Measurements from ENCODE around the gene ULK4.
"Not testable (repeated sequence)": the region's sequence is repeated elsewhere in the genome, so short reads cannot be mapped to it uniquely, and the experiment has no call there.

ULK4 gene

GRCh38 chr3:41681479-41681878 is 280.4 kb downstream of the ULK4 start:
- peak; percentile 68 for ATAC-seq (ENCODE audit: insufficient read depth, low read depth)
- H3K27ac ChIP-seq (ENCODE audit: low read length), result no peak overlapping the region
- no peaks in the 10 kb centered on the region for H3K79me2 ChIP-seq (ENCODE audit: insufficient read depth, low read length)
- H2AFZ ChIP-seq (ENCODE audit: low read depth, low read length), result no peak overlapping the region
- no peaks in the 10 kb centered on the region for H3K4me1 ChIP-seq (ENCODE audit: insufficient read depth, low read length)
- H3K9me3 ChIP-seq (ENCODE audit: insufficient read depth, low read length, severe bottlenecking), result no peaks in the 10 kb centered on the region
- no peaks in the 10 kb centered on the region for H3K27me3 ChIP-seq (ENCODE audit: insufficient read depth, low read length, poor library complexity)
- DNase-seq, result peak; percentile 14
- no peaks in the 10 kb centered on the region for H4K20me1 ChIP-seq (ENCODE audit: insufficient read depth, low read length)
- no peak for TF ChIP-seq CTCF (IDR thresholded peaks at IDR 0.05; ENCODE audit: borderline replicate concordance, extremely low read depth, low read length, poor library complexity, severe bottlenecking)
- no peak for TF ChIP-seq EZH2 (IDR thresholded peaks at IDR 0.05; ENCODE audit: borderline replicate concordance, low read depth, low read length, severe bottlenecking)
- no peak overlapping the region for H3K9ac ChIP-seq (ENCODE audit: low read depth, low read length)
- H3K4me3 ChIP-seq (ENCODE audit: low read depth in 1 of 2, low read length in 2 of 2), result no peak overlapping the region
- no peaks in the 10 kb centered on the region for H3K36me3 ChIP-seq (ENCODE audit: insufficient read depth, low read length)
- H3K4me2 ChIP-seq (ENCODE audit: insufficient read depth, low read length), result no peak overlapping the region

- no peaks in the 10 kb centered on the region for H3K27me3 ChIP-seq (ENCODE audit: insufficient read depth, low read length, poor library complexity)
- no peak overlapping the region for H3K4me2 ChIP-seq (ENCODE audit: insufficient read depth, low read length)
- H3K9ac ChIP-seq (ENCODE audit: low read depth, low read length), result no peak overlapping the region
- H3K4me3 ChIP-seq (ENCODE audit: low read depth in 1 of 2, low read length in 2 of 2), result no peak overlapping the region
- no peak for DNase-seq
- no peak for TF ChIP-seq EZH2 (IDR thresholded peaks at IDR 0.05; ENCODE audit: borderline replicate concordance, low read depth, low read length, severe bottlenecking)
- H3K36me3 ChIP-seq (ENCODE audit: insufficient read depth, low read length), result no peaks in the 10 kb centered on the region
- H3K4me1 ChIP-seq (ENCODE audit: insufficient read depth, low read length), result no peaks in the 10 kb centered on the region
- H3K79me2 ChIP-seq (ENCODE audit: insufficient read depth, low read length), result no peaks in the 10 kb centered on the region
- H2AFZ ChIP-seq (ENCODE audit: low read depth, low read length), result no peak overlapping the region
- H3K27ac ChIP-seq (ENCODE audit: low read length), result no peak overlapping the region
- H3K9me3 ChIP-seq (ENCODE audit: insufficient read depth, low read length, severe bottlenecking), result no peaks in the 10 kb centered on the region
- no peaks in the 10 kb centered on the region for H4K20me1 ChIP-seq (ENCODE audit: insufficient read depth, low read length)
- no peak for ATAC-seq (ENCODE audit: insufficient read depth, low read depth)
Measured at GRCh38 chr3:41679374-41679773, 282.5 kb downstream of the ULK4 start.

GRCh38 chr3:41675102-41675501 is 286.8 kb downstream of the ULK4 start:
- not testable (repeated sequence) for DNase-seq; H3K27me3 ChIP-seq (ENCODE audit: insufficient read depth, low read length, poor library complexity); H3K4me2 ChIP-seq (ENCODE audit: insufficient read depth, low read length); H3K4me1 ChIP-seq (ENCODE audit: insufficient read depth, low read length); ATAC-seq (ENCODE audit: insufficient read depth, low read depth); H3K36me3 ChIP-seq (ENCODE audit: insufficient read depth, low read length); H3K27ac ChIP-seq (ENCODE audit: low read length); H2AFZ ChIP-seq (ENCODE audit: low read depth, low read length); H3K4me3 ChIP-seq (ENCODE audit: low read depth in 1 of 2, low read length in 2 of 2); H4K20me1 ChIP-seq (ENCODE audit: insufficient read depth, low read length); H3K9me3 ChIP-seq (ENCODE audit: insufficient read depth, low read length, severe bottlenecking); H3K9ac ChIP-seq (ENCODE audit: low read depth, low read length); H3K79me2 ChIP-seq (ENCODE audit: insufficient read depth, low read length)

GRCh38 chr3:41674449-41674848 is 287.5 kb downstream of the ULK4 start:
- TF ChIP-seq EZH2 (IDR thresholded peaks at IDR 0.05; ENCODE audit: borderline replicate concordance, low read depth, low read length, severe bottlenecking), result no peak
- TF ChIP-seq CTCF (IDR thresholded peaks at IDR 0.05; ENCODE audit: borderline replicate concordance, extremely low read depth, low read length, poor library complexity, severe bottlenecking), result no peak
- Histone ChIP-seq H4K20me1 (ENCODE audit: insufficient read depth, low read length) (no peaks in the 10 kb centered on the region), H3K27ac (ENCODE audit: low read length) (no peak overlapping the region), H3K9ac (ENCODE audit: low read depth, low read length) (no peak overlapping the region), H2AFZ (ENCODE audit: low read depth, low read length) (no peak overlapping the region), H3K9me3 (ENCODE audit: insufficient read depth, low read length, severe bottlenecking) (peaks cover 5% of the 10 kb centered on the region), H3K36me3 (ENCODE audit: insufficient read depth, low read length) (no peaks in the 10 kb centered on the region), H3K27me3 (ENCODE audit: insufficient read depth, low read length, poor library complexity) (no peaks in the 10 kb centered on the region), H3K4me3 (ENCODE audit: low read depth in 1 of 2, low read length in 2 of 2) (no peak overlapping the region), H3K4me1 (ENCODE audit: insufficient read depth, low read length) (no peaks in the 10 kb centered on the region), H3K79me2 (ENCODE audit: insufficient read depth, low read length) (no peaks in the 10 kb centered on the region), H3K4me2 (ENCODE audit: insufficient read depth, low read length) (no peak overlapping the region)
- ATAC-seq (ENCODE audit: insufficient read depth, low read depth), result no peak
- DNase-seq, result no peak

All from DND-41 (cell line).